Raji (cell line): Measurements from ENCODE around the gene ENC1.

ENCODE experiments used
- POLR2A ChIP-seq: IDR thresholded peaks from 2 replicates; pipeline ENCODE4 v1.6.1; 2011; ENCODE audit warnings: low read depth, low read length, control low read depth; ENCODE audit not compliant: insufficient read depth

Gene ENC1

DNA sequence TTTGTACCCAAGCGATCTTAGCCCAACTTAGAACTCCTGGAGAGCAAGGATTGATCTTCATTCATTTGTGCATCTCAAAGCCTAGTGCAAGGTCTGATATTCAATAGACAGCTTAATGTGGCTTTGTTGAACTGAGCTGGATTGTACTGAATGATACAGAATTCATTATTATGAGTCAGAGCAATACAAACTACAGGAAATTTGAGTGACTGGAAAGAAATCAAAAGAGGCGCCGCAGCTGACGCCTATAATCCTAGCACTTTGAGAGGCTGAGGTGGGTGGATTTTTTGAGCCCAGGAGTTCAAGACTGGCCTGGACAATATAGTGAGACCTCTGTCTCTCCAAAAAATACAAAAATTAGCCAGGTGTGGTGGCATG lies 58.6 kb downstream of the ENC1 start:
- no peak for TF ChIP-seq POLR2A

- no peak for TF ChIP-seq POLR2A
Observed at GRCh38 chr5:74580729-74581109, 59.8 kb downstream of the ENC1 start.

GRCh38 chr5:74579215-74579614 lies 61.3 kb downstream of the ENC1 start:
- no peak for TF ChIP-seq POLR2A

- TF ChIP-seq POLR2A = no peak
Observed at GRCh38 chr5:74578356-74579044, 62.0 kb downstream of the ENC1 start.
